Esophagus muscularis mucosa (tissue), 4 donors: Measurements from ENCODE around the gene GSPT2.
"Not testable (repeated sequence)": the region's sequence is repeated elsewhere in the genome, so short reads cannot be mapped to it uniquely, and the experiment has no call there.

Source experiments
- CTCF ChIP-seq, 3 experiments: fragments of 200-600 bp in 2 of 3; fragments of 450-650 bp in 1 of 3; sonication (generic) in 2 of 3; IDR thresholded peaks; one replicate each; pipeline ENCODE4 v1.5.1; 2017 to 2019; ENCODE audit warnings: antibody characterized with exemption in 3 of 3, mild to moderate bottlenecking in 2 of 3, moderate library complexity in 1 of 3
- EP300 ChIP-seq: sonication (generic); formaldehyde crosslinking; IDR thresholded peaks from one replicate; pipeline ENCODE4 v1.6.1; 2017; ENCODE audit warnings: antibody characterized with exemption
- POLR2A ChIP-seq: fragments of 450-650 bp; IDR thresholded peaks from one replicate; pipeline ENCODE4 v1.6.1; 2017; ENCODE audit warnings: antibody characterized with exemption, moderate library complexity, mild to moderate bottlenecking, low read depth
- POLR2AphosphoS5 ChIP-seq, 2 donors: sonication (generic); formaldehyde crosslinking; IDR thresholded peaks; one replicate each; pipeline ENCODE4 v1.6.1; 2017; ENCODE audit warnings: antibody characterized with exemption in 2 of 2

GRCh38 chrX:51710277-51711164, 32.7 kb upstream of the GSPT2 start, which contains the start of gene CENPVL1:
- TF ChIP-seq POLR2A; CTCF (IDR thresholded peaks at IDR 0.05); EP300; POLR2AphosphoS5 (IDR thresholded peaks at IDR 0.05): not testable (repeated sequence)
